ENCODE results near the gene PAPPA2. TPM values are rescaled to one million over a fixed set of nuclear protein-coding genes. Genes with fewer than 3 reads are reported as not detected.

Gene PAPPA2
- total RNA-seq, 1 experiment from 2014 or later: not detected

DNA sequence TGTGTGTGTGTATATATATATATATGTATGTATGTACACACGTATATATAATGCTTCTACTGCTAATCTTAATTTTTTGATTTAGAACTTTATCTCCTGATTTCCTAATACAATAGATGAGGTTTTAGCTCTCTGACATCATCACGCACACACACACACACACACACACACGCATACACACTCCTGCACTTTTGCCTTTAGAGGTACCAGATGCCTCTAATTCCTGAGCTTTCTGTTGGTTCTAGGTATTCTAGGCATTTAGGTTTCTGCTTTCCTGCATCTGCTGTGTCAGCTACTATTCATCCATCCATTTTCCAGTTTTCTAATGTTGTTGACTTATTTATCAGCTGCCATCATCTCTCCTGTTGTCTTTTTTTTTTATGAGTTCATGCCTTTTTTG is 353.3 kb downstream of the PAPPA2 start:
- intact Hi-C loops (cut with micrococcal nuclease): no loop called here
- Histone ChIP-seq H3K9me2 (replicated peaks; ENCODE audit: low read length) (no peaks in the 10 kb centered on the region), H3K4me3 (ENCODE audit: low read length) (no peak overlapping the region), H2AFZ (ENCODE audit: low read length) (no peak overlapping the region), H4K20me1 (ENCODE audit: low read length) (no peaks in the 10 kb centered on the region), H3K36me3 (ENCODE audit: low read depth, low read length) (no peaks in the 10 kb centered on the region), H3K4me2 (ENCODE audit: low read length) (no peak overlapping the region), H3K27ac (ENCODE audit: low read length) (no peak overlapping the region), H3K79me2 (ENCODE audit: low read length) (no peaks in the 10 kb centered on the region), H3K9ac (ENCODE audit: low read length) (no peak overlapping the region), H3F3A (ENCODE audit: low read length, unreplicated experiment) (no peaks in the 10 kb centered on the region), H3K9me3 (ENCODE audit: low read length) (no peaks in the 10 kb centered on the region), H3K4me1 (ENCODE audit: insufficient read depth, low read length) (no peaks in the 10 kb centered on the region), H3K27me3 (ENCODE audit: low read length) (peaks cover 3% of the 10 kb centered on the region; the same call in 1 of the 2 replicates)
- no peak for ATAC-seq
- ChIA-PET POLR2A (ENCODE audit: unreplicated experiment) (no interaction called here), CTCF (no interaction called here)
- TF ChIP-seq, protein P1, sequence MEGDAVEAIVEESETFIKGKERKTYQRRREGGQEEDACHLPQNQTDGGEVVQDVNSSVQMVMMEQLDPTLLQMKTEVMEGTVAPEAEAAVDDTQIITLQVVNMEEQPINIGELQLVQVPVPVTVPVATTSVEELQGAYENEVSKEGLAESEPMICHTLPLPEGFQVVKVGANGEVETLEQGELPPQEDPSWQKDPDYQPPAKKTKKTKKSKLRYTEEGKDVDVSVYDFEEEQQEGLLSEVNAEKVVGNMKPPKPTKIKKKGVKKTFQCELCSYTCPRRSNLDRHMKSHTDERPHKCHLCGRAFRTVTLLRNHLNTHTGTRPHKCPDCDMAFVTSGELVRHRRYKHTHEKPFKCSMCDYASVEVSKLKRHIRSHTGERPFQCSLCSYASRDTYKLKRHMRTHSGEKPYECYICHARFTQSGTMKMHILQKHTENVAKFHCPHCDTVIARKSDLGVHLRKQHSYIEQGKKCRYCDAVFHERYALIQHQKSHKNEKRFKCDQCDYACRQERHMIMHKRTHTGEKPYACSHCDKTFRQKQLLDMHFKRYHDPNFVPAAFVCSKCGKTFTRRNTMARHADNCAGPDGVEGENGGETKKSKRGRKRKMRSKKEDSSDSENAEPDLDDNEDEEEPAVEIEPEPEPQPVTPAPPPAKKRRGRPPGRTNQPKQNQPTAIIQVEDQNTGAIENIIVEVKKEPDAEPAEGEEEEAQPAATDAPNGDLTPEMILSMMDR (conservative IDR thresholded peaks at IDR 0.05; ENCODE audit: low read depth, low read length): no peak
- TF ChIP-seq EZH2 (IDR thresholded peaks at IDR 0.05; ENCODE audit: low read length, unreplicated experiment) (no peak), EZH2phosphoT487 (IDR thresholded peaks at IDR 0.05; ENCODE audit: borderline replicate concordance, low read length) (no peak)
- no TSS peak for BruUV-seq (replicated peaks)
- DNase-seq: no peak

DNA sequence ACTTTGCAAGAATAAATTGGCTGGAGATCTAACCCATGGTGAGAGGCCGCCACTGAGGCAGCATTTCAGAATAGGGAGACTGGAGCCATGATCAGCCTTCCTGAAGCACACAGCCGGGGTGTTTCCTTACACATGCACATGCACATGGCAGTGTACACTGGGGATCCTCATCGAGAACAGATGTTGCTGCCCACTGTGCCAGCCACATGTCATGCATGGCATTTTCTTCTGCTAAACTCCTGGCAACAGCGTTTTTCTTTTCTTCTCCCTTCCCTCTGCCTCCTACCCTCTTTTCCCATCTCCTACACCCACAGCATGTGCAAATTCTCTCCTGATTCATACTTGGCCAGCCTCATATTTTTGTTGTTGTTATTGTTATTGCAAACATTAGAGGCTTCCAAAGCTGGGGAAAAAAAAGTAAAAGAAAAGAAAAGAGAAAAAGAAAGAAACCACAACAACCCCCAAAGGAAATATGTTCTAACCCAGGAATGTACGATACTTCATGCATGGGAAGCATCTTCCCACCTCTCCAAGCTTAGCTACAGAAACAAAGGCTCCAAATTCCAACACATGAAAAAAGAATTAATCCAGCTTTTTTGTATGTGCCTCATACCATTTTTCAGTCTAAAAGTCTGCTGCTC is 357.5 kb downstream of the PAPPA2 start:
- no peaks in the 10 kb centered on the region for H3K4me1 ChIP-seq (ENCODE audit: insufficient read depth, low read length)
- no peak for DNase-seq
- no peak overlapping the region for H3K4me3 ChIP-seq (ENCODE audit: low read length)
- H3F3A ChIP-seq (ENCODE audit: low read length, unreplicated experiment): no peaks in the 10 kb centered on the region
- intact Hi-C loops (cut with micrococcal nuclease): no loop called here
- POLR2A ChIA-PET (ENCODE audit: unreplicated experiment): no interaction called here
- no peak overlapping the region for H3K4me2 ChIP-seq (ENCODE audit: low read length)
- H3K27me3 ChIP-seq (ENCODE audit: low read length): peaks cover 11% of the 10 kb centered on the region
- H3K9me2 ChIP-seq (replicated peaks; ENCODE audit: low read length): no peaks in the 10 kb centered on the region
- no peak overlapping the region for H2AFZ ChIP-seq (ENCODE audit: low read length)
- H3K9me3 ChIP-seq (ENCODE audit: low read length): no peaks in the 10 kb centered on the region
- no peak for ATAC-seq
- H3K27ac ChIP-seq (ENCODE audit: low read length): no peak overlapping the region
- H3K9ac ChIP-seq (ENCODE audit: low read length): no peak overlapping the region
- no peaks in the 10 kb centered on the region for H3K79me2 ChIP-seq (ENCODE audit: low read length)
- no peaks in the 10 kb centered on the region for H4K20me1 ChIP-seq (ENCODE audit: low read length)
- CTCF ChIA-PET: no interaction called here
- H3K36me3 ChIP-seq (ENCODE audit: low read depth, low read length): no peaks in the 10 kb centered on the region
- TF ChIP-seq EZH2 (IDR thresholded peaks at IDR 0.05; ENCODE audit: low read length, unreplicated experiment): no peak
- no peak for TF ChIP-seq EZH2phosphoT487 (IDR thresholded peaks at IDR 0.05; ENCODE audit: borderline replicate concordance, low read length)
- TF ChIP-seq, protein P1 (conservative IDR thresholded peaks at IDR 0.05; ENCODE audit: low read depth, low read length): no peak
- no TSS peak for BruUV-seq (replicated peaks)

DNA sequence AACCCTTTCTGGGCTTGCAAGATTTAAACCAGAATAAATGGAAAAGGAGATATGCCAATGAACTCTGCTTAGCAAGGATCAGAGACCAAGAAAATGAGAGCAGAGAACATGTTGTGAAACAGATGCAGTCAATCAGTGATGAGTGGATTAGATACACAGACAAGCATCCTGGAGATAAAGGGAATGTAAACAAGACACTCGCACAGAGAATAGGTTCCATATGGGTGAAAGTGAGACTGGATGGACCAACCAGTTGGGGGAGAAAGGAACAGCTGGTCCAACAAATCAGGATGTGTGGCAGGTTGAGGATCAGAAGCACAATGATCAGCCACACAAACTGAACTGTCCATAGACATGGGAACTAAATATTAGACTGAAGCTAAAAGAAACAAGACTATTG is 363.3 kb downstream of the PAPPA2 start:
- BruUV-seq (replicated peaks): no TSS peak
- H2AFZ ChIP-seq (ENCODE audit: low read length): no peak overlapping the region
- H3K9me3 ChIP-seq (ENCODE audit: low read length): no peaks in the 10 kb centered on the region
- TF ChIP-seq, protein P1 (conservative IDR thresholded peaks at IDR 0.05; ENCODE audit: low read depth, low read length): no peak
- TF ChIP-seq EZH2 (IDR thresholded peaks at IDR 0.05; ENCODE audit: low read length, unreplicated experiment) (no peak), EZH2phosphoT487 (IDR thresholded peaks at IDR 0.05; ENCODE audit: borderline replicate concordance, low read length) (no peak)
- no peak for ATAC-seq
- intact Hi-C loops (cut with micrococcal nuclease): no loop called here
- no peak overlapping the region for H3K4me2 ChIP-seq (ENCODE audit: low read length)
- H3F3A ChIP-seq (ENCODE audit: low read length, unreplicated experiment): no peaks in the 10 kb centered on the region
- H3K9me2 ChIP-seq (replicated peaks; ENCODE audit: low read length): no peaks in the 10 kb centered on the region
- H3K4me1 ChIP-seq (ENCODE audit: insufficient read depth, low read length): no peaks in the 10 kb centered on the region
- DNase-seq: no peak
- CTCF ChIA-PET: no interaction called here
- POLR2A ChIA-PET (ENCODE audit: unreplicated experiment): no interaction called here
- H3K79me2 ChIP-seq (ENCODE audit: low read length): no peaks in the 10 kb centered on the region
- H3K36me3 ChIP-seq (ENCODE audit: low read depth, low read length): no peaks in the 10 kb centered on the region
- no peaks in the 10 kb centered on the region for H4K20me1 ChIP-seq (ENCODE audit: low read length)
- H3K9ac ChIP-seq (ENCODE audit: low read length): no peak overlapping the region
- no peak overlapping the region for H3K4me3 ChIP-seq (ENCODE audit: low read length)
- H3K27me3 ChIP-seq (ENCODE audit: low read length): peaks cover 18% of the 10 kb centered on the region
- no peak overlapping the region for H3K27ac ChIP-seq (ENCODE audit: low read length)
